Measurements from ENCODE around the gene SAMD3. TPM values are rescaled to one million over a fixed set of nuclear protein-coding genes. Genes with fewer than 3 reads are reported as not detected.

The SAMD3 gene
- polyA plus RNA-seq, 1 of the 3 experiments (the other 2 are of a cell fraction), result 16.0 TPM

GRCh38 chr6:130189531-130190397 is 33.0 kb downstream of the SAMD3 start (continued):
- TF ChIP-seq MAX (IDR thresholded peaks at IDR 0.05; ENCODE audit: low read depth), result no peak

GRCh38 chr6:130188207-130188899 is 34.4 kb downstream of the SAMD3 start:
- ChIA-PET CTCF (interaction anchor here (2.1 kb wide), 1 partner anchor 167 kb away, joined by 5 read pairs; no protein-coding TSS in a partner anchor), POLR2A (no interaction called here)
- Histone ChIP-seq H4K20me1 (ENCODE audit: insufficient read depth) (no peaks in the 10 kb centered on the region), H3K36me3 (replicated peaks in 1 of 2; ENCODE audit: control insufficient read depth in 1 of 2, insufficient read depth in 2 of 2, low read length in 1 of 2) (no peaks in the 10 kb centered on the region), H3F3A (replicated peaks; ENCODE audit: insufficient read depth) (no peaks in the 10 kb centered on the region), H3K4me1 (ENCODE audit: control insufficient read depth in 1 of 2, insufficient read depth in 2 of 2, low read depth in 1 of 2, low read length in 1 of 2) (no peaks in the 10 kb centered on the region), H3K9me3 (no peaks in the 10 kb centered on the region), H2AFZ (ENCODE audit: low read depth) (no peak overlapping the region), H3K9ac (no peak overlapping the region), H3K4me3 (ENCODE audit: low read depth in 2 of 2, low read length in 1 of 2) (no peak overlapping the region), H3K4me2 (no peak overlapping the region), H3K27ac (ENCODE audit: low read depth in 2 of 2, low read length in 1 of 2) (no peak overlapping the region), H3K27me3 (ENCODE audit: insufficient read depth) (no peaks in the 10 kb centered on the region), H3K79me2 (ENCODE audit: insufficient read depth) (no peaks in the 10 kb centered on the region), H3K9me2 (no peaks in the 10 kb centered on the region)
- DNase-seq, result no peak
- WGBS (ENCODE audit: low lambda C conversion rate), result 59% methylated on average over 6 of the region's 6 CpGs
- TF ChIP-seq MEF2A (IDR thresholded peaks at IDR 0.05; ENCODE audit: borderline replicate concordance, low read depth) (no peak), SMC3 (IDR thresholded peaks at IDR 0.05; ENCODE audit: low read depth, low read length) (no peak)

GRCh38 chr6:130187335-130188206 is 35.2 kb downstream of the SAMD3 start:
- Histone ChIP-seq H3K27ac (ENCODE audit: low read depth in 2 of 2, low read length in 1 of 2) (no peak overlapping the region), H4K20me1 (ENCODE audit: insufficient read depth) (no peaks in the 10 kb centered on the region), H3K9ac (no peak overlapping the region), H3K4me2 (no peak overlapping the region), H3K79me2 (ENCODE audit: insufficient read depth) (no peaks in the 10 kb centered on the region), H3K36me3 (replicated peaks in 1 of 2; ENCODE audit: control insufficient read depth in 1 of 2, insufficient read depth in 2 of 2, low read length in 1 of 2) (no peaks in the 10 kb centered on the region), H3K27me3 (ENCODE audit: insufficient read depth) (no peaks in the 10 kb centered on the region), H3F3A (replicated peaks; ENCODE audit: insufficient read depth) (no peaks in the 10 kb centered on the region), H2AFZ (ENCODE audit: low read depth) (no peak overlapping the region), H3K9me2 (no peaks in the 10 kb centered on the region), H3K4me3 (ENCODE audit: low read depth in 2 of 2, low read length in 1 of 2) (no peak overlapping the region), H3K9me3 (no peaks in the 10 kb centered on the region), H3K4me1 (ENCODE audit: control insufficient read depth in 1 of 2, insufficient read depth in 2 of 2, low read depth in 1 of 2, low read length in 1 of 2) (no peaks in the 10 kb centered on the region)
- DNase-seq, result no peak
- TF ChIP-seq GATA2 (CRISPR knock-in tag; IDR thresholded peaks at IDR 0.05) (no peak), FOSL2 (IDR thresholded peaks at IDR 0.05; ENCODE audit: borderline replicate concordance, low read depth) (no peak), MXI1 (IDR thresholded peaks at IDR 0.05; ENCODE audit: low read depth, low read length) (no peak), RFX5 (IDR thresholded peaks at IDR 0.05; ENCODE audit: low read length) (no peak), RAD21 (IDR thresholded peaks at IDR 0.05; ENCODE audit: low read length) (no peak), SMC3 (IDR thresholded peaks at IDR 0.05; ENCODE audit: low read depth, low read length) (no peak), YY1 (IDR thresholded peaks at IDR 0.05; ENCODE audit: low read depth) (no peak)
- 58% methylated on average over 3 of the region's 3 CpGs for WGBS (ENCODE audit: low lambda C conversion rate)
- ChIA-PET POLR2A (no interaction called here), CTCF (interaction anchor here (0.5 to 2.1 kb wide), 2 partner anchors 68 to 166 kb away, joined by 3 to 5 read pairs; no protein-coding TSS in a partner anchor)
